Upper lobe of left lung (tissue), 6 donors: ENCODE measurements around the gene CCDC78. TPM values are rescaled to one million over a fixed set of nuclear protein-coding genes. Genes with fewer than 3 reads are reported as not detected.
"Not testable (repeated sequence)": the region's sequence is repeated elsewhere in the genome, so short reads cannot be mapped to it uniquely, and the experiment has no call there.

Experiments used
- ATAC-seq, 2 donors: fragments of 200-7000 bp; cut with Tn5 transposase; one replicate each; pipeline ENCODE4 v1.9.1; 2022; ENCODE audit warnings: mild to moderate bottlenecking in 2 of 2, moderate library complexity in 2 of 2; ENCODE audit not compliant: low FRiP score in 2 of 2
- DNase-seq, 2 donors: peaks; one replicate each; pipeline ENCODE4 v3.0.0-alpha.2; 2019 to 2020
- H3K27ac ChIP-seq, 4 donors: fragments of 200-600 bp; sonication (generic); one replicate each; pipeline ENCODE4 v1.5.1; 2016 to 2019
- H3K27me3 ChIP-seq, 4 donors: fragments of 200-600 bp; sonication (generic); one replicate each; pipeline ENCODE4 v1.5.1; 2017 to 2019
- H3K36me3 ChIP-seq, 4 donors: fragments of 200-600 bp; sonication (generic); one replicate each; pipeline ENCODE4 v1.5.1; 2016 to 2019
- H3K4me1 ChIP-seq, 4 donors: fragments of 200-600 bp; sonication (generic); one replicate each; pipeline ENCODE4 v1.5.1; 2018 to 2019
- H3K4me3 ChIP-seq, 4 donors: fragments of 200-600 bp; sonication (generic); one replicate each; pipeline ENCODE4 v1.5.1; 2017 to 2019; ENCODE audit warnings: mild to moderate bottlenecking in 2 of 4, moderate library complexity in 1 of 4
- H3K9me3 ChIP-seq, 4 donors: fragments of 200-600 bp; sonication (generic); one replicate each; pipeline ENCODE4 v1.5.1; 2018 to 2019
- EP300 ChIP-seq, 4 donors: sonication (generic); formaldehyde crosslinking; IDR thresholded peaks; one replicate each; pipeline ENCODE4 v1.5.1; 2017; ENCODE audit warnings: antibody characterized with exemption in 4 of 4, control low read depth in 2 of 4
- POLR2A ChIP-seq, 4 donors: fragments of 450-650 bp; IDR thresholded peaks; one replicate each; pipeline ENCODE4 v1.5.1; 2016 to 2017; ENCODE audit warnings: antibody characterized with exemption in 4 of 4, mild to moderate bottlenecking in 2 of 4
- POLR2AphosphoS5 ChIP-seq, 2 donors: sonication (generic); formaldehyde crosslinking; IDR thresholded peaks; one replicate each; pipeline ENCODE4 v1.5.1; 2017; ENCODE audit warnings: antibody characterized with exemption in 2 of 2
- WGBS, 2 donors: methylation state at CpG; one replicate each; pipeline ENCODE4 v1.1.5; 2017 to 2018; 5-methylcytosine and 5-hydroxymethylcytosine counted together
- total RNA-seq, 6 donors: library from RNA; depleted of rRNA in 4 of 6; stranded (reverse); fragments of >200 nt in 4 of 6; gene quantifications; one replicate each; pipeline versions ENCODE4 v1.1.0 to v1.2.1, GENCODE V29; 2016 to 2021
- TF ChIP-seq, protein P1 (sequence below), 6 experiments: fragments of 450-650 bp in 4 of 6; fragments of 200-600 bp in 2 of 6; sonication (generic) in 2 of 6; IDR thresholded peaks; one replicate each; pipeline ENCODE4 v1.5.1; 2016 to 2019; ENCODE audit warnings: antibody characterized with exemption in 6 of 6
- donor health status: DM: no; HTN: no; CAD: no; lungs with moderate emphysema.
- donor health status: DM: no; HTN: yes; CAD: no; lungs with severe emphysema.

The CCDC78 gene
- total RNA-seq, 6 donors from 2014 or later: 3.5 to 69.1 (median 23.3) TPM

DNA sequence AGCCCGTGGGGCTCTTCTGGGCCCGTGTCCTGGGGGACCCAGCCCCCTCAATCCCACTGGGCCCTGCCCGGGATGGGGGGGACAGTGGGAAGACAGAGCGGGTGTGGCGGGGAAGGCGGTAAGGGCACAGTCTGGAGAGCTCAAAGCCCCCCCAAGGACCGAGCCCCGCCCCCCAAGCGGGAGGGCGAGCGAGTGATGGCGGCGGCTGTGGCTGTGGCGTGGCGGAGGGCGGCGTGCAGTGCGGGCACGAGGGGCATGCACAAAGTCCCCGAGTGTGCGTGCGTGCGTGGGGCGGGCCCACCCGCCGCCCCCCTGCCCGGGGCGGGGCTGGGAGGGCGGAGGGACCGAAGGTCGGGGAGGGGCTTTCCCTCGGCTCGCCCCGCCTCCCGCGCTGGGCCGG, 32.5 kb downstream of the CCDC78 start:
- peaks cover 0 to 41% (median 25%) of the 10 kb centered on the region in 4 donors for H3K27me3 ChIP-seq
- H3K4me3 ChIP-seq: peak overlapping the region in 1 of 4 donors; percentile 47

DNA sequence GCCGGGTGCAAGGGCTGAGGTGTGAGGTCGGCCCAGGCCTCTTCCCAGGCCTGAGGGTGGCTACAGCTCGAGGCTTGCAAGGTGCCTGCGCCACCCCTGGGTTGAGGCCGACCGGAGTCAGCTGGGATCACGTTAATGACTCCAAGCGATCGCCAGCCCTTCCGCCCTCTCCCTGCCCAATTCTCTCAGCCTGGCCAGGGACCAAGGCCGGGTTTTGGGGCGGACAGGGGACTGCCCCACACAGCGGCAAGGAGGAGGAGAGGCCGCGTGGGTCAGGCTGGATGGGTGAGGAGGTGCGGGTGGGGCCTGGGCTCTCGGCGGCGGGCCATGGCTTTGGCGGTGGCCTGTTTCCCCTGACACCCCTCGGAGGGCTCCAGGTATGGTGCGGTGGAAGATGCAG, 32.9 kb downstream of the CCDC78 start:
- no peaks in the 10 kb centered on the region for H3K9me3 ChIP-seq
- H3K36me3 ChIP-seq: no peaks in the 10 kb centered on the region
- H3K4me3 ChIP-seq: no peak overlapping the region
- H3K4me1 ChIP-seq: peaks cover 36 to 52% (median 47%) of the 10 kb centered on the region in 4 donors
- WGBS, 2 donors: 37 to 47% methylated on average over 12 to 22 of the region's 22 CpGs
- DNase-seq (peak in 1 of 2 donors; percentile 77), ATAC-seq (no peak)
- H3K27me3 ChIP-seq: peaks cover 0 to 41% (median 25%) of the 10 kb centered on the region in 4 donors
- no peak overlapping the region for H3K27ac ChIP-seq
- TF ChIP-seq, protein P1, sequence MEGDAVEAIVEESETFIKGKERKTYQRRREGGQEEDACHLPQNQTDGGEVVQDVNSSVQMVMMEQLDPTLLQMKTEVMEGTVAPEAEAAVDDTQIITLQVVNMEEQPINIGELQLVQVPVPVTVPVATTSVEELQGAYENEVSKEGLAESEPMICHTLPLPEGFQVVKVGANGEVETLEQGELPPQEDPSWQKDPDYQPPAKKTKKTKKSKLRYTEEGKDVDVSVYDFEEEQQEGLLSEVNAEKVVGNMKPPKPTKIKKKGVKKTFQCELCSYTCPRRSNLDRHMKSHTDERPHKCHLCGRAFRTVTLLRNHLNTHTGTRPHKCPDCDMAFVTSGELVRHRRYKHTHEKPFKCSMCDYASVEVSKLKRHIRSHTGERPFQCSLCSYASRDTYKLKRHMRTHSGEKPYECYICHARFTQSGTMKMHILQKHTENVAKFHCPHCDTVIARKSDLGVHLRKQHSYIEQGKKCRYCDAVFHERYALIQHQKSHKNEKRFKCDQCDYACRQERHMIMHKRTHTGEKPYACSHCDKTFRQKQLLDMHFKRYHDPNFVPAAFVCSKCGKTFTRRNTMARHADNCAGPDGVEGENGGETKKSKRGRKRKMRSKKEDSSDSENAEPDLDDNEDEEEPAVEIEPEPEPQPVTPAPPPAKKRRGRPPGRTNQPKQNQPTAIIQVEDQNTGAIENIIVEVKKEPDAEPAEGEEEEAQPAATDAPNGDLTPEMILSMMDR (IDR thresholded peaks at IDR 0.05): no peak
- no peak for TF ChIP-seq POLR2AphosphoS5 (IDR thresholded peaks at IDR 0.05)
- no peak for TF ChIP-seq POLR2A (IDR thresholded peaks at IDR 0.05)
- TF ChIP-seq EP300 (IDR thresholded peaks at IDR 0.05): no peak

More for the DNA sequence above, 32.5 kb downstream of the CCDC78 start:
- H3K4me1 ChIP-seq: peaks cover 33 to 48% (median 44%) of the 10 kb centered on the region in 4 donors
- ATAC-seq (no peak), DNase-seq (peak in 1 of 2 donors; percentile 76)
- TF ChIP-seq, protein P1 (IDR thresholded peaks at IDR 0.05): no peak
- no peak for TF ChIP-seq EP300 (IDR thresholded peaks at IDR 0.05)
- TF ChIP-seq POLR2A (IDR thresholded peaks at IDR 0.05): no peak
- TF ChIP-seq POLR2AphosphoS5 (IDR thresholded peaks at IDR 0.05): no peak
- WGBS, 2 donors: 9 to 24% methylated on average over 10 to 25 of the region's 37 CpGs
- no peak overlapping the region for H3K27ac ChIP-seq
- no peaks in the 10 kb centered on the region for H3K9me3 ChIP-seq
- H3K36me3 ChIP-seq: no peaks in the 10 kb centered on the region

DNA sequence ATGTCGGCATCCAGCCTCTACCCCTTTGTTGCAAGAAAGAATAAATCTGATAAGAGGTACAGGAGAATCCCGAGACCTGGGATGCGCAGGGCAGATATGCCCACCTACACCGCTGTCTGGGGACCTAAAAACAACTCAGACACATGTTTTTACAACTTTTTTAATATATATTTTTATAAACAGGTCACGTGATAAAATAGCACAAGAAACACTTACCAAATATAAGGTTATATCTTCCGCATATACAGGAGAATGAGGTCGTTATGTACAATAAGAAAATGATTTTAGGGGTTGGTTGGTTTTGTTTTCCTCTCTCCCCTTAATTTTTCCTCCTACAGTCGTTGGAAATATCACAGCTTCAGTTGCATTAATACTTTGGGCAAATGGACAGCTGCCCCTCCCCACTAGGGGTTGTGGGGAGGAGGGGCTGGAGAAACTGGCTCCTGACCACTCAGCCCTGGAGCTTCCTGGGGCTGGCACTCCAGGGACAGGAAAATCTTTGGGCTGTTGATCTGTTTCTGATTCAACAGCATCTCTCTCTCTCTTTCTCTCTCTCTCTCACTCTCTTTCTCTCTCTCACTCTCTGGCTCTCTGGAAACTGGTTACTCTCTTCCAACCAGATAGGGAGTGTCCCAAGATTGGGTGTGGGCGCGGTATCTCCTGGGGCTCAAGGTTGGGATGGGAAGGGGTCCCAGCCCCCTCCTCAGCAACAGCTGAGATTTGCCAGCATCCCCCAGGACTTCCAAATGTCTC, 33.7 kb downstream of the CCDC78 start:
- peaks cover 0 to 41% (median 25%) of the 10 kb centered on the region in 4 donors for H3K27me3 ChIP-seq
- TF ChIP-seq, protein P1 (IDR thresholded peaks at IDR 0.05): no peak
- ATAC-seq (no peak), DNase-seq (no peak)
- no peak overlapping the region for H3K27ac ChIP-seq
- H3K4me3 ChIP-seq: no peak overlapping the region
- 66 to 67% methylated on average over 10 of the region's 10 CpGs for whole genome bisulfite sequencing, 2 donors
- H3K9me3 ChIP-seq: no peaks in the 10 kb centered on the region
- H3K4me1 ChIP-seq: peaks cover 36 to 54% (median 48%) of the 10 kb centered on the region in 4 donors
- H3K36me3 ChIP-seq: peaks cover 0 to under 1% (median 0%) of the 10 kb centered on the region in 4 donors

DNA sequence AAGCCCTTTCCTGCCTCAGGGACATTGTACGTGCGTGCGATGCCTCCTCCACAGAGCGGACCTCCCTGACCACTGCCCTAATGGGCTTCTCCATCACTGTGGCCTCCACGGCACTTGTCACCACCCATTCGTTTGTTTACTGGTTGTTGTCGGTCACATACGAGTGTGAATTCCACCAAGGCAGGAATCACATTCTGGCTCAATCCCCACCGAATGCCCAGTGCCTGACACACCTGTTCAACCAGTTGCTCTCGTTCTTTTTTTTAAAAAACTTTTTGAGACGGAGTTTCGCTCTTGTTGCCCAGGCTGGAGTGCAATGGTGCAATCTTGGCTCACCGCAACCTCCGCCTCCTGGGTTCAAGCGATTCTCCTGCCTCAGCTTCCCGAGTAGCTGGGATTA, 35.0 kb downstream of the CCDC78 start:
- ATAC-seq, H3K9me3 ChIP-seq, H3K4me3 ChIP-seq, H3K27ac ChIP-seq, DNase-seq: not testable (repeated sequence)
- peaks cover 0 to 14% (median 5%) of the 10 kb centered on the region in 4 donors for H3K36me3 ChIP-seq
- 77 to 81% methylated on average over 16 of the region's 16 CpGs for WGBS, 2 donors
- peaks cover 36 to 56% (median 47%) of the 10 kb centered on the region in 4 donors for H3K4me1 ChIP-seq
- H3K27me3 ChIP-seq: peaks cover 0 to 35% (median 25%) of the 10 kb centered on the region in 4 donors

DNA sequence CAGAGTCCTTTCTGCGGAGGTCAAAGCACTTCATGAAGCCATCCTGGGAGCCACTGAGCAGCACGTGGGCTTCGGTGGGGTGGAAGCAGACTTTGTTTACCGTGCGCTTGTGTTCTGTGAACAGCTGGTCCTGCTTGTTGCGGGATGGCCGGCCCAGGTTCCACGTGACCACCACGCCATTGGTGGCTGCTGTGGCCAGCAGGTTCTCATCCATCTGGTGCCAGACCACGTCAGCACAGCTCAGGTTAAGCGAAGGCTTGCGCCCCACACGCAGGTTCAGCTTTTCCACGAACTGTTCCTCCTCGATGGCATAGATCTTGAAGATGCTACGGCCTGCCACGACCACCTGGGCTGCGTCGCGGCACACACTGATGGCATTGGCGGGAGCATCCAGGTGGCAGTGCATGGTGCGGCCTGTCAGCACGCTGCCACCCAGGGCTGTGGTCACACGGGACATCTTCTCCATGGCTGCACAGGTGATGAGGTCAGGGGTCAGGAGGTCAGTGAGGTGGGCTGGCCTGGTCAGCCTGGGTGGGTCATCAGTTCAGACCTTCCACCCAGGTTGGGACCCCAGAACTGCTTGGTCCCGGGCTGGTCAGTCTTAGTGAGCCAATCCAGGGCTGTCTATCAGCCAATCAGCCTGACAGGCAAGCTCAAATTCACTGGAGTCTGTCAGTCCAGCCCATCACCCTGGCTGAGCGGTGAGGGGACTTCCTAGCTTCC, 36.9 kb downstream of the CCDC78 start:
- 85 to 88% methylated on average over 11 to 24 of the region's 26 CpGs for WGBS, 2 donors
- peak in 1 of 2 donors; percentile 68 for DNase-seq
- TF ChIP-seq EP300 (IDR thresholded peaks at IDR 0.05) (no peak), POLR2AphosphoS5 (IDR thresholded peaks at IDR 0.05) (no peak), POLR2A (IDR thresholded peaks at IDR 0.05) (no peak)
- TF ChIP-seq, protein P1 (IDR thresholded peaks at IDR 0.05): no peak
- no peak for ATAC-seq
- H3K36me3 ChIP-seq: peaks cover 0 to 18% (median 5%) of the 10 kb centered on the region in 4 donors
- peaks cover 0 to 18% (median 12%) of the 10 kb centered on the region in 4 donors for H3K27me3 ChIP-seq
- H3K4me3 ChIP-seq: peak overlapping the region; percentile 76 to 98 (median 79)
- no peaks in the 10 kb centered on the region for H3K9me3 ChIP-seq
- peak overlapping the region; percentile 84 to 92 (median 86) for H3K27ac ChIP-seq
- peaks cover 32 to 58% (median 45%) of the 10 kb centered on the region in 4 donors for H3K4me1 ChIP-seq
